ENCODE data around the gene MARCHF2. TPM values are rescaled to one million over a fixed set of nuclear protein-coding genes. Genes with fewer than 3 reads are reported as not detected.

The MARCHF2 gene
- total and polyA plus RNA-seq, 9 of the 15 experiments (the other 6 are each of a cell fraction or from before 2014, with no cell fraction given), result 0.39 to 6.4 (median 2.2) TPM

DNA sequence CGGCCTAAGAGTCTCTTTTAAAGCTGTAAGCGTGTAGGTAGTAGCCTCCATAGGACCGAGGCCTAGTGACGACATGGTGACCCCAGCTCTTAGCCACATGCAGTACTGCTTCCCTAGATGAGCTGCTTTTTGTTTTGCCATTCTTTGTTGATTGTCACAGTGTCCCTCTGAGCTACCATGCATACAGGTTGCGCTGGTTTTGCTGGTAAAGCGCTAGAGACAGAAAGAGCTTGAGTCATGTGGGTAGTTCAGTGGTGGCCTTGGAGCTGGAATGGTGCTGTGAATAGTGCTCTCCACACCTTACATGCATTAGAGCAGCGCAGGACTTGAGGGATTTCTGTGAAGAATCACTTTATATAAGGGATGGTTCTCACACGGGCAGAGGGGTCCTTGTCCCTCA is 36.7 kb downstream of the MARCHF2 start:
- no peak overlapping the region for H3K9ac ChIP-seq (ENCODE audit: insufficient read depth in 1 of 2, low read depth in 2 of 2, low read length in 2 of 2)
- intact Hi-C loops (cut with micrococcal nuclease), result no loop called here
- ChIA-PET CTCF (ENCODE audit: low intra/inter-chr PET ratio) (no interaction called here), POLR2A (interaction anchor here (0.5 to 4.4 kb wide), 11 partner anchors 7 to 126 kb away, joined by 3 to 31 read pairs (median 4); no protein-coding TSS in a partner anchor)
- H3K27me3 ChIP-seq (ENCODE audit: control insufficient read depth in 2 of 2, insufficient read depth in 2 of 2, low read length in 2 of 2), result no peaks in the 10 kb centered on the region
- H3K4me1 ChIP-seq (replicated peaks in 1 of 2; ENCODE audit: control insufficient read depth in 2 of 2, insufficient read depth in 2 of 2, low read length in 2 of 2), result peaks cover 35 to 37% of the 10 kb centered on the region in 2 experiments
- H3K79me2 ChIP-seq (ENCODE audit: control insufficient read depth, insufficient read depth, low read length), result peaks cover 99% of the 10 kb centered on the region
- FAIRE-seq, result no peak
- H4K20me1 ChIP-seq (replicated peaks; ENCODE audit: control insufficient read depth, insufficient read depth, low read length), result peaks cover 71% of the 10 kb centered on the region
- 83% methylated on average over 8 of the region's 8 CpGs for WGBS (ENCODE audit: insufficient coverage, low coverage, missing lambda C conversion rate)
- H3K9me3 ChIP-seq (replicated peaks; ENCODE audit: control insufficient read depth, insufficient read depth, low read depth, low read length), result no peaks in the 10 kb centered on the region
- H3K9me1 ChIP-seq (ENCODE audit: control insufficient read depth, insufficient read depth, low read length), result peaks cover 12% of the 10 kb centered on the region
- in situ Hi-C loops (cut with MboI), result no loop called here
- no peak overlapping the region; the same call in 2 of the 3 replicates for H3K27ac ChIP-seq (ENCODE audit: extremely low read depth, low read depth, low read length)
- H3K4me2 ChIP-seq (ENCODE audit: insufficient read depth, low read length), result no peak overlapping the region
- H2AFZ ChIP-seq (ENCODE audit: low read depth, low read length), result no peak overlapping the region
- DNase-seq (ENCODE audit: extremely low read depth in 1 of 4, low spot score in 3 of 4), result no peak
- no peak for TF ChIP-seq CHD2 (IDR thresholded peaks at IDR 0.05; ENCODE audit: low read depth, low read length)
- no peak for TF ChIP-seq SRSF1 (IDR thresholded peaks at IDR 0.05; ENCODE audit: low read depth, low read length)
- TF ChIP-seq PHF21A (IDR thresholded peaks at IDR 0.05; ENCODE audit: borderline replicate concordance, low read depth), result no peak
- TF ChIP-seq NFIC (IDR thresholded peaks at IDR 0.05), result no peak
- no peak for TF ChIP-seq ZFX (CRISPR knock-in tag; IDR thresholded peaks at IDR 0.05)
- no peak for TF ChIP-seq EZH2 (IDR thresholded peaks at IDR 0.05; ENCODE audit: borderline replicate concordance, low read depth, low read length)
- TF ChIP-seq BRD9 (IDR thresholded peaks at IDR 0.05; ENCODE audit: low read depth, partially characterized antibody), result no peak
- TF ChIP-seq GABPA (tag; conservative IDR thresholded peaks at IDR 0.05; ENCODE audit: low read depth), result no peak
- TF ChIP-seq KDM5B (IDR thresholded peaks at IDR 0.05; ENCODE audit: insufficient replicate concordance, low read depth, low read length), result no peak
- TF ChIP-seq SUPT5H (IDR thresholded peaks at IDR 0.05), result no peak
- TF ChIP-seq MXD1 (CRISPR knock-in tag; IDR thresholded peaks at IDR 0.05; ENCODE audit: borderline replicate concordance, poor library complexity, severe bottlenecking), result no peak
- TF ChIP-seq NEUROD1 (IDR thresholded peaks at IDR 0.05; ENCODE audit: borderline replicate concordance, low read depth, low read length, partially characterized antibody), result no peak
- TF ChIP-seq ZFPM2 (CRISPR knock-in tag; IDR thresholded peaks at IDR 0.05), result no peak
- no peak for TF ChIP-seq SAFB2 (IDR thresholded peaks at IDR 0.05; ENCODE audit: borderline replicate concordance, low read depth, low read length, severe bottlenecking)
- no peak for TF ChIP-seq SFPQ (IDR thresholded peaks at IDR 0.05; ENCODE audit: low read depth, low read length)
- no peak overlapping the region for H3K4me3 ChIP-seq
- ATAC-seq, result no peak
- BruUV-seq (replicated peaks), result no TSS peak
- H3K36me3 ChIP-seq (ENCODE audit: control insufficient read depth, insufficient read depth, low read length), result peaks cover 78% of the 10 kb centered on the region
